Fibroblast of skin of scalp (primary cell): ENCODE measurements around the gene FGF14.
"Not testable (repeated sequence)": the region's sequence is repeated elsewhere in the genome, so short reads cannot be mapped to it uniquely, and the experiment has no call there.

Experiments
- DNase-seq: peaks from one replicate; pipeline ENCODE4 v3.0.0-alpha.2; 2013

Gene FGF14

GRCh38 chr13:102128216-102128810, 273.5 kb downstream of the FGF14 start:
- no peak for DNase-seq

- no peak for DNase-seq
Measured at GRCh38 chr13:102127153-102127552, 274.7 kb downstream of the FGF14 start.

GRCh38 chr13:102122147-102122546, 279.7 kb downstream of the FGF14 start:
- no peak for DNase-seq

- no peak for DNase-seq
Measured at GRCh38 chr13:102117175-102117831, 284.5 kb downstream of the FGF14 start.

GRCh38 chr13:102103469-102103868, 298.4 kb downstream of the FGF14 start:
- no peak for DNase-seq

GRCh38 chr13:102100234-102100633, 301.6 kb downstream of the FGF14 start:
- no peak for DNase-seq

- no peak for DNase-seq
Measured at GRCh38 chr13:102097708-102098107, 304.1 kb downstream of the FGF14 start.

GRCh38 chr13:102093288-102093687, 308.6 kb downstream of the FGF14 start:
- DNase-seq, result not testable (repeated sequence)

- DNase-seq, result no peak
Measured at GRCh38 chr13:102091231-102091630, 310.6 kb downstream of the FGF14 start.

- no peak for DNase-seq
Measured at GRCh38 chr13:102090532-102090931, 311.3 kb downstream of the FGF14 start.

GRCh38 chr13:102089722-102090121, 312.1 kb downstream of the FGF14 start:
- DNase-seq, result no peak

GRCh38 chr13:102089177-102089576, 312.7 kb downstream of the FGF14 start:
- no peak for DNase-seq

GRCh38 chr13:102073251-102073650, 328.6 kb downstream of the FGF14 start:
- no peak for DNase-seq

- DNase-seq, result no peak
Measured at GRCh38 chr13:102071711-102072110, 330.1 kb downstream of the FGF14 start.

- DNase-seq, result not testable (repeated sequence)
Measured at GRCh38 chr13:102068323-102068722, 333.5 kb downstream of the FGF14 start.

- no peak for DNase-seq
Measured at GRCh38 chr13:102055090-102055779, 346.6 kb downstream of the FGF14 start.

- no peak for DNase-seq
Measured at GRCh38 chr13:102049853-102050252, 352.0 kb downstream of the FGF14 start.

- DNase-seq, result no peak
Measured at GRCh38 chr13:102045731-102046130, 356.1 kb downstream of the FGF14 start.

- DNase-seq, result no peak
Measured at GRCh38 chr13:102042746-102043145, 359.1 kb downstream of the FGF14 start.

GRCh38 chr13:102041544-102041943, 360.3 kb downstream of the FGF14 start:
- DNase-seq, result no peak

GRCh38 chr13:102040812-102041211, 361.0 kb downstream of the FGF14 start:
- no peak for DNase-seq

GRCh38 chr13:102039264-102039663, 362.6 kb downstream of the FGF14 start:
- DNase-seq, result no peak

- no peak for DNase-seq
Measured at GRCh38 chr13:102038787-102039186, 363.1 kb downstream of the FGF14 start.

- no peak for DNase-seq
Measured at GRCh38 chr13:102035969-102036368, 365.9 kb downstream of the FGF14 start.
